NCI-H69 (cell line): ENCODE results near the gene LAMB4.

Source experiments
- DNase-seq: peaks from one replicate; lab custom pipeline; 2025; lab: John Stamatoyannopoulos, UW

The LAMB4 gene, protein sequence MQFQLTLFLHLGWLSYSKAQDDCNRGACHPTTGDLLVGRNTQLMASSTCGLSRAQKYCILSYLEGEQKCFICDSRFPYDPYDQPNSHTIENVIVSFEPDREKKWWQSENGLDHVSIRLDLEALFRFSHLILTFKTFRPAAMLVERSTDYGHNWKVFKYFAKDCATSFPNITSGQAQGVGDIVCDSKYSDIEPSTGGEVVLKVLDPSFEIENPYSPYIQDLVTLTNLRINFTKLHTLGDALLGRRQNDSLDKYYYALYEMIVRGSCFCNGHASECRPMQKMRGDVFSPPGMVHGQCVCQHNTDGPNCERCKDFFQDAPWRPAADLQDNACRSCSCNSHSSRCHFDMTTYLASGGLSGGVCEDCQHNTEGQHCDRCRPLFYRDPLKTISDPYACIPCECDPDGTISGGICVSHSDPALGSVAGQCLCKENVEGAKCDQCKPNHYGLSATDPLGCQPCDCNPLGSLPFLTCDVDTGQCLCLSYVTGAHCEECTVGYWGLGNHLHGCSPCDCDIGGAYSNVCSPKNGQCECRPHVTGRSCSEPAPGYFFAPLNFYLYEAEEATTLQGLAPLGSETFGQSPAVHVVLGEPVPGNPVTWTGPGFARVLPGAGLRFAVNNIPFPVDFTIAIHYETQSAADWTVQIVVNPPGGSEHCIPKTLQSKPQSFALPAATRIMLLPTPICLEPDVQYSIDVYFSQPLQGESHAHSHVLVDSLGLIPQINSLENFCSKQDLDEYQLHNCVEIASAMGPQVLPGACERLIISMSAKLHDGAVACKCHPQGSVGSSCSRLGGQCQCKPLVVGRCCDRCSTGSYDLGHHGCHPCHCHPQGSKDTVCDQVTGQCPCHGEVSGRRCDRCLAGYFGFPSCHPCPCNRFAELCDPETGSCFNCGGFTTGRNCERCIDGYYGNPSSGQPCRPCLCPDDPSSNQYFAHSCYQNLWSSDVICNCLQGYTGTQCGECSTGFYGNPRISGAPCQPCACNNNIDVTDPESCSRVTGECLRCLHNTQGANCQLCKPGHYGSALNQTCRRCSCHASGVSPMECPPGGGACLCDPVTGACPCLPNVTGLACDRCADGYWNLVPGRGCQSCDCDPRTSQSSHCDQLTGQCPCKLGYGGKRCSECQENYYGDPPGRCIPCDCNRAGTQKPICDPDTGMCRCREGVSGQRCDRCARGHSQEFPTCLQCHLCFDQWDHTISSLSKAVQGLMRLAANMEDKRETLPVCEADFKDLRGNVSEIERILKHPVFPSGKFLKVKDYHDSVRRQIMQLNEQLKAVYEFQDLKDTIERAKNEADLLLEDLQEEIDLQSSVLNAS (N-terminal part only)

GRCh38 chr7:108130261-108130660 is at the start of gene LAMB4:
TSS of gene LAMB4 (minus strand) at chr7:108130361. CDS start at chr7:108123164, 7,197 bp downstream.
- DNase-seq: no peak

DNA sequence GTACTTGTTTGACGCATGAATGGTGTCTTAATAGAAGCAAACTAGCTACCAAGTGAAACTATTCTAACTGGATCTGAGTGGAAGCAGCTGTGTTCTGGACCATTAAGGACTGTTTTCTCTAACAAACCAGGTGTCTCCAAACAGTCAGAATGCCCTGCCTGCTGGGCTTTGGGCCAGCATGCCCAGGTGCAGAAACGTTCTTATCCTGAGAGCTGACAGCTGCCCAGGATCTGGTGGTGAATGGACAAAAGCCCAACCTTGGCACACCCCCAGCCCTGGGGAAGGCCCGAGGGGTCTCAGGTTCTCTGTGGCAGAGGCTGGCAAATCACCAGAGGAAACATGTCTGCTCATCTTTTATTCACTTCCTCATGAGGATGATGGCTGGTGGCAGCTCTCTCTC is 48.2 kb upstream of the LAMB4 start:
- peak; percentile 99 for DNase-seq

- no peak for DNase-seq
Observed at GRCh38 chr7:108171164-108171563, 41.0 kb upstream of the LAMB4 start.

- no peak for DNase-seq
Observed at GRCh38 chr7:108170251-108170650, 40.1 kb upstream of the LAMB4 start.

GRCh38 chr7:108167460-108167859 is 37.3 kb upstream of the LAMB4 start:
- no peak for DNase-seq

DNA sequence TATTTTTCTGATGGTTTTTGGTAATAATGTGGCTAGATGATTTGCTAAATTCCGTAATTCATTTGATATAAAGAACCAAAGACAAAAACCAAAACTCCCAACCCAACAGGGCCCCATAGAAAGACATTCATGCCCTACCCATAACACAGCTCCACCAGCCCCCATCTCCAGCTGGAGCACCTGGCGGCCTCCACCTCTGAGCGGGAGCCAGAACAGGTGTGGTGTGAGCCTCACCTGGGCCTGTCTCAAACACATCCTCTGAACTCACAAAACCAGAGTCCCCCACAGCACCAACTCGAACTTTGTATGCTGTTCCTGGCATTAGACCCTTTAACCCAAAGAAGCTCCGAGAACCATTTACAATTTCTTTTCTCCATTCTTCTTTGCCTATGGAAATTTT is 36.5 kb upstream of the LAMB4 start:
- DNase-seq: peak; percentile 26

DNA sequence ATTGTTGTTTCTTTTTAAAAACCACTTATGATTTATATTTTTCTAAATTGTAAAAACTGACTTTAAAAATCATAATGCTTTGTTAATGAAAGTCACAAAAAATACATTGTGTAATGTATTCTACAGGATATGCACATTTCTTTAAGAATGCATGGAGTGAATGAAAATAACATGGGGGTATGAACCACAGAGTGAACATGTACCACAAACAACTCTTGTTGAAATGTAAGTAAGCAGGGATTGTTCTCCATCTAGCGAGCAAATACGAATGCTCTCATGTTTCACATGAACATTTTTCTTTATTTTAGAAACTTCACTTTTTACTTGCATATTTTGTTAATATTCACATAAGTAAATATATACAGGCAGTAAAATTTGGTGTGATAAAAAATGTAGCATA is 35.6 kb upstream of the LAMB4 start:
- DNase-seq: no peak

- DNase-seq: no peak
Observed at GRCh38 chr7:108164946-108165345, 34.8 kb upstream of the LAMB4 start.

- DNase-seq: no peak
Observed at GRCh38 chr7:108164342-108164741, 34.2 kb upstream of the LAMB4 start.

GRCh38 chr7:108158776-108159175 is 28.6 kb upstream of the LAMB4 start:
- DNase-seq: no peak

GRCh38 chr7:108157606-108158335 is 27.6 kb upstream of the LAMB4 start:
- DNase-seq: no peak

DNA sequence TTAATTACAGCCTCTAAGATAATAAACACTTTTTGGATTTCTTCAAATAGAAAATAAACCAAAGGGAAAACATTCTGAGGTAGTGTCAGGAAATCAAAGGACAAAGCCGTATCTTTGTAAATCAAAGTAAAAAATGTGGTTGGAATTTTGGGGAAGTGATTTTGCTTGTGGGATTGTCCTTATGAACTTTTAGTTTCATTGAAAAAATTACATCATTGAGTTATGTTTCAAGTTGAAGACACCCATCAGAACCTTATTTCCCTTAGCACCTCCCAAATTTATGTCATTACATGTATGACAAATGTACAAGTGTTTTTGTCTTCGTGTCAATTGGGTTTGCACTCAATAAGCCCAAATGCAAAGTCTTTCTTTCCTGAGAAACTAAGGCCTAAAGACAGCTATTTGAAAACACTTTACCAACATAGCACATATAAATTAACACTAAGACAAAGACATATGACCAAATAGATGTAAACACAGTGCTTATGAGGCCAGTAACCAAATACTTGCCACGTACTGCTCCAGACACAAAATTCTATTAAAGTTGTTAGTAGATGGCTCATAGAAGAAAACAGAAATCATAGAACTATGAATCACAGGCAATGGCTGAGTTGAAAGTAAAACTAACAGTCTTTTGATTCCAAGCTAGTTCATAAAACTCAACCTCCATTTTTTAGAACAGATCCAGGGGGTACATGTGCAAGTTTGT is 26.9 kb upstream of the LAMB4 start:
- no peak for DNase-seq

GRCh38 chr7:108152198-108152597 is 22.0 kb upstream of the LAMB4 start:
- no peak for DNase-seq

- DNase-seq: no peak
Observed at GRCh38 chr7:108149908-108150307, 19.7 kb upstream of the LAMB4 start.

- no peak for DNase-seq
Observed at GRCh38 chr7:108149119-108149518, 19.0 kb upstream of the LAMB4 start.

- peak; percentile 97 for DNase-seq
Observed at GRCh38 chr7:108147031-108147563, 16.9 kb upstream of the LAMB4 start.

DNA sequence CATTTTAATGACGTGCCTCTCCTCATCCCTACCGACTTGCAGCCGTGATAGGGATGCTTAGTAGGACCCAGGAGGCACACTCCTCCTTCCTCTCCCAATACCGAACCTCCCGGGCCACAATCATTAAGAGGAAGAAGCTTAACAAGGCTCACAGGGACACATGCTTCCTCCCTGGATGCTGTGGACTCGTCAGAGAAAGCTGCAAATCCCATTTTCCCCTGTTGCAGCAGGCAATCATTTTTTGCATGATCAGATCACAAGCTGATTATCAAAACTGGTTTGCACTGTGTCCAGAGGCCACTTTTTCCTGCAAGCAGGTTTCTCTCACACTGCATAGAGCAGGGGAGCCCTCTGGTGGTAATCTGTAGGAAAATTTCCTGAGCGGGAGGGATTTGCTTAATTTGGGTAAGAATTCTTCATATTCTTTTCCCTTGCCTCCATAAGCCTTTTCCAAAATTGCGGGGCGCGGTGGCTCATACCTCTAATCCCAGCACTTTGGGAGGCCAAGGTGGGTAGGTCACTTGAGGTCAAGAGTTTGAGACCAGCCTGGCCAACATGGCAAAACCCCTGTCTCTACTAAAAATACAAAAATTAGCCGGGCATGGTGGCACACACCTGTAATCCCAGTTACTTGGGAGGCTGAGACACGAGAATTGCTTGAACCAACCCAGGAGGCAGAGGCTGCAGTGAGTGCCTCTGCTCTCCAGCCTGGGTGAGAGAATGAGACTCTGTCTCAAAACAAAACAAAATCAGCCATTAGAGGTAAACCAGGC is 16.1 kb upstream of the LAMB4 start:
- DNase-seq: peak; percentile 85

- DNase-seq: no peak
Observed at GRCh38 chr7:108145401-108145800, 15.2 kb upstream of the LAMB4 start.

DNA sequence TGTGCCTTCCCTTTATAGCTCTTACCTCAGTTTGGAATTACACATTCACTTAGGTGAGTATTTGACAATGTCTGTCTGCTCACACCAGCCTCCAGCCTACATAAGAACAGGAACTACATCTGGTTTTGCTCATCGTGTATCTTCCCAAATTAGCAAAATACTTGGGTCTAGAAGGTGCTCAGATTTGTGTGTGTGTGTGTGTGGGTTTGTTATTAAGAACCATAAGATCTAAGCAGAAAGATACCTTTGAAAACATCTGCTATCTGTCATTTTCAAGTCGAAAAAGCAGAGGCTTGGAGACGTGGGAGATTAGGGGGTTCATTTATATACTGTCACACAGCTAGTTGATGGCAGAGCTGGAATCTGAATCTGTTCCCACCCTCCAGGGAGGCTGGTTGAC is 14.8 kb upstream of the LAMB4 start:
- DNase-seq: no peak
